Colonic mucosa (tissue), 4 donors: ENCODE data around the gene FCN2. TPM values are rescaled to one million over a fixed set of nuclear protein-coding genes. Genes with fewer than 3 reads are reported as not detected.

ENCODE experiments used
- DNase-seq: peaks from one replicate; pipeline ENCODE4 v3.0.0-alpha.2; 2020
- H3K27ac ChIP-seq: fragments of 200-600 bp; one replicate; pipeline ENCODE4 v1.8.0; 2021
- H3K27me3 ChIP-seq: fragments of 200-600 bp; one replicate; pipeline ENCODE4 v1.8.0; 2021
- H3K36me3 ChIP-seq: fragments of 200-600 bp; one replicate; pipeline ENCODE4 v1.8.0; 2021
- H3K4me1 ChIP-seq: fragments of 200-600 bp; one replicate; pipeline ENCODE4 v1.8.0; 2021; ENCODE audit warnings: mild to moderate bottlenecking
- H3K4me3 ChIP-seq: fragments of 200-600 bp; one replicate; pipeline ENCODE4 v1.8.0; 2021
- H3K9ac ChIP-seq, 2 donors: one replicate each; pipeline ENCODE4 v1.7.0; 2013; ENCODE audit warnings: control low read depth in 2 of 2, low read depth in 2 of 2, low read length in 2 of 2
- H3K9me3 ChIP-seq: fragments of 200-600 bp; one replicate; pipeline ENCODE4 v1.8.0; 2021
- CTCF ChIP-seq: fragments of 200-600 bp; IDR thresholded peaks from one replicate; pipeline ENCODE4 v1.8.0; 2022; ENCODE audit warnings: antibody characterized with exemption, mild to moderate bottlenecking
- intact Hi-C: fragments of 100-400 bp; cut with DNase I; formaldehyde crosslinking; loops from one replicate; pipeline ENCODE4 v1.14.1; 2022
- total RNA-seq, 2 donors: library from RNA; stranded (reverse); fragmentation: NEBNext Ultra II Directional in 1 of 2; extraction: Animal tissue kit (Norgen Biotek cat#: 25700) in 1 of 2; gene quantifications; one replicate each; pipeline ENCODE4 v1.2.1, GENCODE V29; 2021
- donor health status: healthy.
- donor health status: DM: no; HTN: no; CAD: no.
- donor health status: DM: no; HTN: no; CAD: no.

The FCN2 gene
- total RNA-seq, 2 donors from 2014 or later, result not detected

GRCh38 chr9:134917431-134918373 lies 37.1 kb downstream of the FCN2 start, which contains the start of gene FCN1:
Gene FCN1, minus strand, starts transcription at chr9:134917912. Its CDS starts 41 bp downstream, at chr9:134917871.
- no peaks in the 10 kb centered on the region for H3K9me3 ChIP-seq
- no peak within 1 kb of the TSS for H3K4me3 ChIP-seq
- H3K27ac ChIP-seq, result no peak within 1 kb of the TSS
- no peaks in the 10 kb centered on the region for H3K27me3 ChIP-seq
- DNase-seq, result peak; percentile 6
- intact Hi-C loops, result no loop called here
- no peak for TF ChIP-seq CTCF
- no peaks in the 10 kb centered on the region for H3K4me1 ChIP-seq
- no peak within 1 kb of the TSS for H3K9ac ChIP-seq
- H3K36me3 ChIP-seq, result no peaks in the 10 kb centered on the region

- Histone ChIP-seq H3K9me3 (no peaks in the 10 kb centered on the region), H3K27me3 (no peaks in the 10 kb centered on the region), H3K27ac (no peak overlapping the region), H3K4me1 (no peaks in the 10 kb centered on the region), H3K36me3 (no peaks in the 10 kb centered on the region), H3K9ac (no peak overlapping the region), H3K4me3 (no peak overlapping the region)
- DNase-seq, result no peak
- no peak for TF ChIP-seq CTCF
- intact Hi-C loops, result no loop called here
Observed at GRCh38 chr9:134918646-134919045, 38.0 kb downstream of the FCN2 start.

- no peak for TF ChIP-seq CTCF
- intact Hi-C loops, result no loop called here
- Histone ChIP-seq H3K4me1 (no peaks in the 10 kb centered on the region), H3K27me3 (no peaks in the 10 kb centered on the region), H3K27ac (no peak overlapping the region), H3K9me3 (no peaks in the 10 kb centered on the region), H3K9ac (no peak overlapping the region), H3K36me3 (no peaks in the 10 kb centered on the region), H3K4me3 (no peak overlapping the region)
- DNase-seq, result no peak
Observed at GRCh38 chr9:134919303-134919702, 38.7 kb downstream of the FCN2 start.

GRCh38 chr9:134922066-134922931 lies 41.7 kb downstream of the FCN2 start:
- H3K27ac ChIP-seq, result no peak overlapping the region
- DNase-seq, result no peak
- no peak for TF ChIP-seq CTCF

GRCh38 chr9:134922932-134923240 lies 42.3 kb downstream of the FCN2 start:
- no peaks in the 10 kb centered on the region for H3K9me3 ChIP-seq
- H3K4me1 ChIP-seq, result no peaks in the 10 kb centered on the region
- DNase-seq, result no peak
- intact Hi-C loops, result no loop called here
- H3K27ac ChIP-seq, result no peak overlapping the region
- no peak for TF ChIP-seq CTCF
- no peaks in the 10 kb centered on the region for H3K36me3 ChIP-seq
- no peak overlapping the region for H3K4me3 ChIP-seq
- no peak overlapping the region for H3K9ac ChIP-seq
- no peaks in the 10 kb centered on the region for H3K27me3 ChIP-seq

More at GRCh38 chr9:134922066-134922931, 41.7 kb downstream of the FCN2 start:
- Histone ChIP-seq H3K36me3 (no peaks in the 10 kb centered on the region), H3K9me3 (no peaks in the 10 kb centered on the region), H3K4me3 (no peak overlapping the region), H3K9ac (no peak overlapping the region), H3K27me3 (no peaks in the 10 kb centered on the region), H3K4me1 (no peaks in the 10 kb centered on the region)
- intact Hi-C loops, result no loop called here
